ENCODE measurements around the gene MYH6. TPM values are rescaled to one million over a fixed set of nuclear protein-coding genes. Genes with fewer than 3 reads are reported as not detected.

Gene MYH6
- total RNA-seq, 4 donors from 2014 or later, result not detected

DNA sequence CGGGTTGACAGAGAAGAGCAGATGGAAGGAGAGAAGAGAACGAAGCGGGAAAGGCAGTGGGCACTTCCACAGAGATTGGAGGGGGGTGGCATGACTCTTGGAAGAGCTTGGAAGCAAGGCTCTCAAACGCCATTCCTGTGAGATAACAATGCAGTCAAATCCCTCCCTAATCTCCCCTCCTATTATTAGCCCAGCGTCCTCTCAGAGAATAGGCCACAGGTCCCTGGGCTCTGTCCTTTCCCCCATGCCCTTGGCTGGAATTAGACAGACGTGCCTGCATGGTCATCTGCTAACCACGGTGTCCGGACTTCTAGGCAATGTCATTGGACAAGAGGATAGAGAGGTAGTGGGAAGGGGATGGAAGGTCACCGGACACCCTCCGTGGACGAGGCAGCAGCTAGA is 35.3 kb upstream of the MYH6 start:
- DNase-seq, result peak in 1 of 3 donors; percentile 36
- Histone ChIP-seq H3K27ac (no peak overlapping the region), H3K4me1 (peaks cover 0 to 19% (median 0%) of the 10 kb centered on the region in 4 donors), H3K27me3 (no peaks in the 10 kb centered on the region), H3K4me3 (no peak overlapping the region), H3K9me3 (no peaks in the 10 kb centered on the region), H3K36me3 (no peaks in the 10 kb centered on the region)
- no peak for TF ChIP-seq POLR2A (IDR thresholded peaks at IDR 0.05)
- TF ChIP-seq, protein P1, sequence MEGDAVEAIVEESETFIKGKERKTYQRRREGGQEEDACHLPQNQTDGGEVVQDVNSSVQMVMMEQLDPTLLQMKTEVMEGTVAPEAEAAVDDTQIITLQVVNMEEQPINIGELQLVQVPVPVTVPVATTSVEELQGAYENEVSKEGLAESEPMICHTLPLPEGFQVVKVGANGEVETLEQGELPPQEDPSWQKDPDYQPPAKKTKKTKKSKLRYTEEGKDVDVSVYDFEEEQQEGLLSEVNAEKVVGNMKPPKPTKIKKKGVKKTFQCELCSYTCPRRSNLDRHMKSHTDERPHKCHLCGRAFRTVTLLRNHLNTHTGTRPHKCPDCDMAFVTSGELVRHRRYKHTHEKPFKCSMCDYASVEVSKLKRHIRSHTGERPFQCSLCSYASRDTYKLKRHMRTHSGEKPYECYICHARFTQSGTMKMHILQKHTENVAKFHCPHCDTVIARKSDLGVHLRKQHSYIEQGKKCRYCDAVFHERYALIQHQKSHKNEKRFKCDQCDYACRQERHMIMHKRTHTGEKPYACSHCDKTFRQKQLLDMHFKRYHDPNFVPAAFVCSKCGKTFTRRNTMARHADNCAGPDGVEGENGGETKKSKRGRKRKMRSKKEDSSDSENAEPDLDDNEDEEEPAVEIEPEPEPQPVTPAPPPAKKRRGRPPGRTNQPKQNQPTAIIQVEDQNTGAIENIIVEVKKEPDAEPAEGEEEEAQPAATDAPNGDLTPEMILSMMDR (IDR thresholded peaks at IDR 0.05), result no peak

DNA sequence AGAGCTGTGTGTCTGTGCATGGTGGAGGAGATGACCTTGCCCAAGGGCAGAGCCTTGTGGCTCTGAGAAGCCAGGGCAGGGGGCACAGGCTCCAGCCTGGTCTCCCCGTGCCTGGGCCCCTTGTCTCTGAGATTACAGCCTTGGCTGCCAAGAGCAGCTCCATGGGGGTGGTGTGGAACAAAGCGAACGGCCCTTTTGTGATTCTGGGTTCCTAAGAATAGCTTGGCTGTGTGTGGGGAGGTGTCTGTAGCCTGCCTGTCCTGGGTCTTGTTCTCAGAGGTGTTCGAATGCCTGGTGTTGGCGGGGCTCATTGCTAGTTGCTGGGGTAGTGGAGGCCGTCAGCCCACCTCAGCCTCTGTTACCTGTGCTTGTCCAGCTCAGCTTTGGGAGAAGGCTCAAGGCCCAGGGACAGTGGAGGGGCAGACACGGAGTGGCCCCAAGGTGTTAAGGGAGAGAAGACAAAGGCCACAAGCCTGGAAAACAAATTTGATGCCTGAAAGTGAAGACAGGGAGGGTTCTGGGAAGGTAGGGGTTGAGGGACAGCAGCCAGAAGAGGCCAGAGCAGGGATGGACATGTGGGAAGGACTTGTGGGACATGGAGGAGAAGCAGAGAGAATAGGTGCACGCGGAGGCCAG is 34.8 kb upstream of the MYH6 start:
- H3K27ac ChIP-seq, result no peak overlapping the region
- peaks cover 0 to 15% (median 0%) of the 10 kb centered on the region in 4 donors for H3K4me1 ChIP-seq
- TF ChIP-seq, protein P1 (IDR thresholded peaks at IDR 0.05), result no peak
- no peak for TF ChIP-seq POLR2A (IDR thresholded peaks at IDR 0.05)
- H3K4me3 ChIP-seq, result no peak overlapping the region
- DNase-seq, result peak in 1 of 3 donors; percentile 14
- no peaks in the 10 kb centered on the region for H3K36me3 ChIP-seq
- H3K27me3 ChIP-seq, result no peaks in the 10 kb centered on the region
- no peaks in the 10 kb centered on the region for H3K9me3 ChIP-seq

DNA sequence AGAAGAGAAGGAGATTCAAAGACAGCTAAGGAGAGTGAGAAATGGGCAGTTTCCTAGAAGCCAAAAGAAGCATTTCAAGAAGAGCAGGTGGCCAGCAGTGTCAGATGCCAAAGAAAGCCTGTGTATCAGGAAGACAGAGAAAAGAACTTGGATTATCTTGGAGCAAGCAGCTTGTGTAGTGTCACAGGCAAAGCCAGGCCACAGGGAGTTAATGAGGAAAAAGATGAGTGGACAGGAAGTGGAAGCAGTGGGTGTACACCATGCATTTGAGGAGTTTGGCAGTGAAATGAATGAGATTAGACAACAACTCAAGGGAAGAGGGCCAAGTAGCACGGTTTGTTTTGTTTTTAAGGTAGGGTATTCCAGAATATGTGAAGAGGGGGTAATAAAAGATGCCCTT is 33.0 kb upstream of the MYH6 start:
- H3K4me1 ChIP-seq, result no peaks in the 10 kb centered on the region
- no peaks in the 10 kb centered on the region for H3K36me3 ChIP-seq
- H3K27me3 ChIP-seq, result no peaks in the 10 kb centered on the region
- TF ChIP-seq, protein P1 (IDR thresholded peaks at IDR 0.05), result no peak
- no peak for TF ChIP-seq POLR2A (IDR thresholded peaks at IDR 0.05)
- no peak for DNase-seq
- no peak overlapping the region for H3K27ac ChIP-seq
- H3K9me3 ChIP-seq, result no peaks in the 10 kb centered on the region
- H3K4me3 ChIP-seq, result no peak overlapping the region

DNA sequence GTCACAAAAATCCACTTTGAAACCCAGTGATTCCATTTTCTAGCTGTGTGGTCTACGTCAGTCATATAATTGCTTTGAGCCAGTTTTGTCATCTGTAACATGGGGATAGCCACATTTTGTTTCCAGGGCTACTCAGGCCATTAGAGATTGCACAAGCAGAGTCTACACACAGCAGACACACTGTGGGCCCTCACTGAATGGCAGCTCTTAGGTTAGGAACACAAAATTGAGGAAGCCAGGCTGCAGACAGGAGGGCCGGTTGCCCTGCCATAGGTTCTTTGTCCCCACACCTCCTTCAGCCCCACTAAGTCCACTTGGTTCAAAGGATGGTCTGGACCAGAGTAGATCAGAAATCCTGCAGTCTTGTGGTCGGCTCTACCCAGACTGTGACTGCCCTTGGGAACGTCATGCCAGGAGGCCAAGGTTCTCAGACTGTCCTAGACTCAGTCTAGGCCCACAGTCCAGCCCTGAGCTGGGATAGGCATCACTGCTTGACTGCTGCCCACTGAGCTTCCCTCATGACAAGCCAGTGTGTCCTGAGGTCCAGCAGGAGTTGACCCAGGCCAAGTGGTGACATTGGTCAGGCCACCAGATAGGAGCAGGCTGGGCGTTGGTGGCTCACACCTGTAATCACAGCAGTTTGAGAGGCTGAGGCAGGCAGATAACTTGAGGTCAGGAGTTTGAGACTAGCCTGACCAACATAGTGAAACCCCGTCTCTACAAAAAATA is 31.2 kb upstream of the MYH6 start:
- DNase-seq, result peak in 1 of 3 donors; percentile 30
- Histone ChIP-seq H3K27ac (no peak overlapping the region), H3K9me3 (no peaks in the 10 kb centered on the region), H3K4me1 (no peaks in the 10 kb centered on the region), H3K36me3 (no peaks in the 10 kb centered on the region), H3K4me3 (no peak overlapping the region), H3K27me3 (no peaks in the 10 kb centered on the region)
- TF ChIP-seq POLR2A (IDR thresholded peaks at IDR 0.05), result no peak
- TF ChIP-seq, protein P1 (IDR thresholded peaks at IDR 0.05), result no peak

DNA sequence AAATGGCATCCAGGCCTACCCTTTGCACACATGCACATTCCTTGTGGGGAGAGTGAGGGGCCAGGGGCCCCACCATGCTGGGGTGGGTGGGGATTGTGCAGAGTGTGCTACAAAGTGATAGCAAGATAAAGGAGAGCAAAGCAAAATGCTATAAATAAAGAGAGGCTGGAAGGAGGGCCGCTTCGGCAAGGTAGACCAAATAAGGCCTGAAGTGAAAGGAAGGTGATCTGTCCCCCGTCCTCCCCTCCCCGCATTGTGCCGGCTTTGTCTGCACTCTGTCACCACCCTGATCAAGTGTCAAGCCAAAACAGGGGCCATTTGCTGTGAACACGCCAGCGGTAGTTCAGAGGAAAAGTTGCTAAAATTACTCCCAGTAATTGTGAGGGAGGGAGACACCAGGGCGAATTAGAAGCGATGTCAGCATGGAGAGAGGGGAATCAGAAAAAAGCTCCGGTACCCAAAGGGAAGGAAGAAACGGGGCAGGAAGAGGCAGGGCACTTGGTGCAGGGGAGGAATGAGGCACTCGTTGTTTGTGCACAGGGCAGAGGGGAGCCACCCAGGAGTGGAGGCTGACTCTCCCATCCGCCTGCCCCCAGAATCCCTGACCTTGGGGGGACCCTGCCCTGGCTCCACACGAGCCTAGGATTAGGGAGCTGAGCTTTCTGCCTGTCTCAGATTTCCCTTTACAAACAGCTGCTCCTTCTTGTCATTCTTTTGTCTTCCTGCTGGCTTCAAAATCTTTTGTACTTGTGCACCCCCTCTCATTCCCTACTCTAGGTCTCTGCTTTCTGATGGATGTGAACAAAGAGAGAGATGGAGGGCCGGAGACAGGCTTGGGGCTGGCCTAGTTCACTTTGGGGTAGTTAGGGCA is 30.3 kb upstream of the MYH6 start:
- H3K27ac ChIP-seq, result no peak overlapping the region
- DNase-seq, result peak in 1 of 3 donors; percentile 19
- no peaks in the 10 kb centered on the region for H3K9me3 ChIP-seq
- no peaks in the 10 kb centered on the region for H3K36me3 ChIP-seq
- H3K4me3 ChIP-seq, result no peak overlapping the region
- no peaks in the 10 kb centered on the region for H3K27me3 ChIP-seq
- H3K4me1 ChIP-seq, result no peaks in the 10 kb centered on the region
- no peak for TF ChIP-seq POLR2A (IDR thresholded peaks at IDR 0.05)
- TF ChIP-seq, protein P1 (IDR thresholded peaks at IDR 0.05), result no peak
